Measurements from ENCODE around the gene HYAL1. TPM values are rescaled to one million over a fixed set of nuclear protein-coding genes. Genes with fewer than 3 reads are reported as not detected.

HYAL1 gene
- polyA plus RNA-seq, 3 donors, result 6.3 to 7.1 (median 7.0) TPM

- DNase-seq (ENCODE audit: low read depth in 3 of 3, low spot score in 2 of 3), result no peak
These were observed 33.2 kb upstream of the HYAL1 start for GRCh38 chr3:50336452-50337174.

DNA sequence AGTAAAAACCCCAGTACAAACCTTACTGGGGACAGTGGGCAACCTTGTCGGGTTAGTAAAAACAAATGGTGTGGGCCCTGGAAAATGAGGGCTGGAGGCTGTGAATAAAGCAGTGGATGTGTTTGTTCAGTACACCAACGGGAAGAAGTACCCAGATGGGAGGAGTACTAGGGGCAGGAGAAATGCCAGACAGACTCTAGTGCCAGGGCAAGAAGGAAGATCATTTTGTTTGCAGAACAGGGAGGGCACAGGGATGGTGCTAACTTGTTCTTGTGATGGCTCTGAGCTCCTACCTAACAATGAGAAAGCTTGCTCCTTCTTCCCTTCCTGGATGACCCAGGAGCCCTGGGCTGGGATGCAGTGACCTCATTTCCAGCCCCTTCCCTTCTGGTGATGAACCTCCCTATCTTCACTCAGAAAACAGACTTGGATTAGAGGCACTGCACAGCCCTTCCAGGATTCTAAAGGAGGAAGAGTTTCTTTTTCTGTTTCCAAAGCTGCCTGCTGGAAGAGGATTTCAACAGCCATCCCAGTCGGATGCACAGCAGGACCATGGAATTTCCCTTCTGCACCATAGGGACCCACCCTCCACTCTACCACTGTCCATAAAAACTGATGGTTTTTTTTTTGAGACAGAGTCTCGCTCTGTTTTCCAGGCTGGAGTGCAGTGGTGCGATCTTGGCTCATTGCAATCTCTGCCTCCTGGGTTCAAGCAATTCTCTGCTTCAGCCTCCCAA, 31.1 kb upstream of the HYAL1 start:
- DNase-seq (ENCODE audit: low read depth in 3 of 3, low spot score in 2 of 3), result no peak

DNA sequence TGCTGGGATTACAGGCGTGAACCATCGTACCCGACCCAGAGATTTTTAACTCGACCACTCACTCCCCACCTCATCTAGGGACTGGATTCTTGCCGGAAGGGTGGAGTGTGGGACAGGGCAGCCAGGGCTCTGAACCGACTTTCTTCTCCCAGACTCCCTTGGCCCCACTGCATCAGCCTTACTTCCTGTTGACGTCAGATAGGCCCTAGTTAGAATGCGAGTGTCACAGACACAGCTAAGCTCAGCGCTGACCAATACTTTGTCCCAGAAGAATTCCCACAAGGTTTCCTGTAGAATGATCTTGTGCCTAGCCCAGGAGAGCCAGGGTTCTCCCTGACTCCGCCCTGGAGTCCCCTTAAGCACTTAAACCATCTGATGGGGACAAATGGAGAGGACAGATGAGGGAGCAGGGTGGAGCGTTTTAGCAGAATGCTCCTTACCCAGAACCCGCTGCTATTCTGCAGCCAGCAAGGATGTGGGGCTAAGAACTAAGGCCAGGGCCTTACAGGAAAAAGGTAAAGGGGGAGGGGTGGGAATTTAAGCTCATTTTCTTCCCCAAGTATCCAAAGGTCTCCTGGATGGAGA, 30.5 kb upstream of the HYAL1 start:
- no peak for DNase-seq (ENCODE audit: low read depth in 3 of 3, low spot score in 2 of 3)

DNA sequence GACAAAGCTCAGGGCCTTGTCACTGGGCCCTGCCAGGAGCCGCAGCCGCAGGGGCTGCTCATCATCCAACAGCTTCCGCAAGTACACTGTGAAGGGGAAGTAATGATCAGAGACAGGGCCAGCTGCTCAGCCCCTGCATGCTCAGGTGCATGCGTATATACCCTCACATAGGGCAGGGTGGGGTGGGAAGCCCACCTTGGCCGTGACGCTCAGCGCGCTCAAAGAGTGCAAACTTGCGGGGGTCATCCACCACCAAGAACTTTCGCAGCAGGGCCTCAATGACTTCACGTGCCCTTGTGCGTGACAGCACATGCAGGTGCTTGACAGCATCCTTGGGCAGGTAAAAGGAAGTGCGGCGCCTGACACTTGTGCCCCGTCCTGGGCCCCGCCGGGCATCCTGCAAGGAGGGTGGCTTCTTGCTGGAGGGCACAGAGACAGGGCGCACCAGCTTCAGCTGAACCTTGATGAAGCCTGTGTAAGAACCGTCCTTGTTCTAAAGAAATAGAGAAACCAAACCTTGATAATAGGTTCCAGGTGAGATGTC, 28.1 kb upstream of the HYAL1 start:
- no peak for DNase-seq (ENCODE audit: low read depth in 3 of 3, low spot score in 2 of 3)

DNA sequence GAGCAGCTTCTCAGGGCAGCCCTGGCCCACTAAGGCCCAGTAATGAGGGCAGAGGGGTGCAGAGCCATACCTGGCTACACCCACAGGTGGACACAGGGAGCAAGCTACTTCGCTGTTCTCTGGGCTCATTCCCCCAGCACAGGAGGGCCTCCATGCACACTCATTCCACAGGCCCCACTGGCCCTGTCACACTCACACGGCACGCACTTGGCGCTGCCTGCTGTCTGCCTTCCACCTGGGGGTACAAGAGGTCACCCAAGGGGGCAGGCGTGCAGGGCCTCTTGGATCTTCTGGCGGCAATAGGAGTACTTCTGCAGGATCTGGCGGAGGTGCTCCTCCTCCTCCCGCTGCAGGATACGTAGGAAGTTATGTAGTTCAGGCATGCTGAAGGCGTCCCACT, 27.0 kb upstream of the HYAL1 start:
- DNase-seq (ENCODE audit: low read depth in 3 of 3, low spot score in 2 of 3), result no peak

DNA sequence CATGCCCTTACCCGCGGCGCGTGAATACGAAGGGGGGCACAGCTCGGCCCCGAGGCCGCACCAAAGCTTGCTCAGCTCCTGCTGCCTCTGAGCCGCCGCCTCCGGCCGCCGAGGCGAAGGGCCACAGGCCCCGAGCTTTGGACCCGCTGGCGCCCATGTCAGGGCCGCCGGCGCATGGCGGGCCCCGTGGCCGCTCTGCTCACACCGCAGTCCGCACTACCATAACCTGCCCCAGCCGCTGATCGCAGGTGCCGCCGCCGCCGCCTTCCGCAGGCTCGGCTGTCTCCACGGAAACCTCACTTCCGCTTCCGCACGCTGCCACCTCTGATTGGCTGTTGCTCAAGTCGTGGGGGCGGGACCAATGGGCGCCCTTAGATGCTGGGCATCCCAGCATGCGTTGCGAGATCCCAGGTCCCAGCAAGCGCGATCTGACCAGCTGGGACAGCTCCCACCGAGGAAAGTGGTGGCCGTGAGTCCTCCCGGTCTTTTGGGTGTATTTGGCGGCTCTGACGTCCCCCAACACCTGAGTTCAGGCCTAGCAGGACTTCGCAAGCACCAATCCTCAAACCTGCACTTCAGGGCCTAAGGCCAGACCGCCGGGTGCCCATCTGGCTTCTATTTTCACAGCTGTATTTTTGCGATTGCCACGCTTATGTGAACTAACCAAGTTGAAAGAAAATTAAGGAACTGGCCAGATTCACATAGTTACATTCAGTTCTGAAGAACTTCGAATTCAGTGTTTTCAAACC, 24.7 kb upstream of the HYAL1 start, which contains the start of gene TUSC2:
TSS of gene TUSC2 (minus strand) at position 281 of the 749 bp plus-strand sequence. CDS start at position 157, 124 bp downstream.
- DNase-seq (ENCODE audit: low read depth in 3 of 3, low spot score in 2 of 3), result peak in 2 of 3 donors; percentile 93 to 97

DNA sequence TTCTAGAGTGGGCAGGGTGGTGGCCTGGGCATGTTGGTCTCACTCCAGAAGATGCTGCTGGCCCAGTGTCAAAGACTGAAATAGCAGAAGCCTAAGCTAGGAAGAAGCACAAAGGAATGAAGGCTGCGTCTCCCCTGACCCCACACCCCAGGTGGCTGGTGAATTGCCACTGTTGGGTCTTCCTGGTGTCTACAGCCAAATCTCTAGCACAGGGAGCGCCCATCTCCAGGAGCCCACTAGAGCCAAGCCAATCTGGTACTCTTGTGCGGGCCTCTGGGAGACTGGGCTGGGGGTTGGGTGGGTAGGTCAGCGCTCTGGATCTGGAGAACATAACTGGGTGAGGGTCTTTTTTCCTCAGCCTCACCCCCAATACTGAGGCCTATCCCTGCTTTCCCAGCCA, 23.8 kb upstream of the HYAL1 start:
- DNase-seq (ENCODE audit: low read depth in 3 of 3, low spot score in 2 of 3), result no peak

DNA sequence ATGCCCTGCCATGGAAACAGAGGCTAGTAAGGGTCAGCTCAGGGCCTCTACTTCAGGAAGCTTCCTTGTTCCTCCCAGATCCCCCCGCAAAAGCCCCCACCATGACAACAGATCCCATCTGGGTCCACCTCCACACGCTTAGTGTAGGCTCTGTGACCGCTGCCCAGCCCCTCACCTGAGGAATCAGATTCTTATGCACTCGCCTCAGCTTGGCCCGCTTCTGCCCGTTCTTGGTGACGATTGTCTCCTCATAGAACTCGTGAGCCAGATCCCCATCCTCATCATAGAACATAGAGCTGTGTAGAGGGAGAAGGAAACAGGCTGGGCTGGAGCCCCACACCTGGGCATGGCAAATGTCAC, 22.8 kb upstream of the HYAL1 start:
- no peak for DNase-seq (ENCODE audit: low read depth in 3 of 3, low spot score in 2 of 3)

GRCh38 chr3:50325497-50326181, 22.3 kb upstream of the HYAL1 start:
- DNase-seq (ENCODE audit: low read depth in 3 of 3, low spot score in 2 of 3), result no peak

- DNase-seq (ENCODE audit: low read depth in 3 of 3, low spot score in 2 of 3), result no peak
These were observed 21.7 kb upstream of the HYAL1 start for GRCh38 chr3:50325113-50325480.

- no peak for DNase-seq (ENCODE audit: low read depth in 3 of 3, low spot score in 2 of 3)
These were observed 21.2 kb upstream of the HYAL1 start for GRCh38 chr3:50324351-50325112.

- DNase-seq (ENCODE audit: low read depth in 3 of 3, low spot score in 2 of 3), result no peak
These were observed 20.3 kb upstream of the HYAL1 start for GRCh38 chr3:50323614-50324199.

DNA sequence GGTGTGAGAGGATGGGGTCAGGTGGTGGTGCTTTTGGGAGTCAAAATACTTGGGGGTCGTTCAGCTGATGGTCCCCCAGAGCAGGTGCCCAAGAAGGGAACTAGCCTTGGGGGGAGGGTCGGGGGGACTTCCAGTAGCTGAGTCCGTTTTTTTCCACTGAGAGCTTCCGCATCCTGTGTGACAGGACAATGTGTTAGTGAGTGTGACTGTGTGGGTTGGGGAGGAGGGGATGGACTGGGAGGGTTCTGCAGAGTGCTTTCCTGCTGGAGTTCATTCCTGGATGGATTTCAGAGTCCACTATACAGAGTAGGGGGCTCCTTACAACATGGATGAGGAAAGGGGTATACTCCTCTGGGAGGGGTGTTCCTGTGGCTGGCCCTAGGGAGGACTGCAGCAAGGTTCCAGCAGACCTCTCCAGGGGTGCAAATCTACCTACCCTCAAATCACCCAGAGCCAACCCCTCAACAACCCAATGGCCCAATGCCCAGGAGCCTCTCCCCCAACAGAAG, 19.8 kb upstream of the HYAL1 start:
- no peak for DNase-seq (ENCODE audit: low read depth in 3 of 3, low spot score in 2 of 3)

GRCh38 chr3:50322386-50323091, 19.2 kb upstream of the HYAL1 start, which contains the start of gene HYAL2:
Gene HYAL2, minus strand, starts transcription at chr3:50322745. Its CDS starts 2,256 bp downstream, at chr3:50320489.
- no peak for DNase-seq (ENCODE audit: low read depth in 3 of 3, low spot score in 2 of 3)

DNA sequence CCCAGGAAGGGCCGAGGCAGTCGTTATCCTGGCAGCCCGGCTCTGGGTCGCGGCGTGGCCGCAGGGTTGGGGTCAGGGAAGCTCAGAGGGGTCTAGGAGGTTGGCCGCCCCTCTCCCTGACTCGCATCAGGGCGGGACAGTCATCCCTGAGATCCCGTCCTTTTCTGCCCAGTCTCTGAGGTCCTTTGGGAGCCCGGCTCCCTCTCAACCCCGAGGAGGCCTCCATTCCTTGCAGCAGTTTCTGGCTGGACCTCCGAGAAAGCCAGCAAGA, 18.7 kb upstream of the HYAL1 start:
- DNase-seq (ENCODE audit: low read depth in 3 of 3, low spot score in 2 of 3), result no peak

DNA sequence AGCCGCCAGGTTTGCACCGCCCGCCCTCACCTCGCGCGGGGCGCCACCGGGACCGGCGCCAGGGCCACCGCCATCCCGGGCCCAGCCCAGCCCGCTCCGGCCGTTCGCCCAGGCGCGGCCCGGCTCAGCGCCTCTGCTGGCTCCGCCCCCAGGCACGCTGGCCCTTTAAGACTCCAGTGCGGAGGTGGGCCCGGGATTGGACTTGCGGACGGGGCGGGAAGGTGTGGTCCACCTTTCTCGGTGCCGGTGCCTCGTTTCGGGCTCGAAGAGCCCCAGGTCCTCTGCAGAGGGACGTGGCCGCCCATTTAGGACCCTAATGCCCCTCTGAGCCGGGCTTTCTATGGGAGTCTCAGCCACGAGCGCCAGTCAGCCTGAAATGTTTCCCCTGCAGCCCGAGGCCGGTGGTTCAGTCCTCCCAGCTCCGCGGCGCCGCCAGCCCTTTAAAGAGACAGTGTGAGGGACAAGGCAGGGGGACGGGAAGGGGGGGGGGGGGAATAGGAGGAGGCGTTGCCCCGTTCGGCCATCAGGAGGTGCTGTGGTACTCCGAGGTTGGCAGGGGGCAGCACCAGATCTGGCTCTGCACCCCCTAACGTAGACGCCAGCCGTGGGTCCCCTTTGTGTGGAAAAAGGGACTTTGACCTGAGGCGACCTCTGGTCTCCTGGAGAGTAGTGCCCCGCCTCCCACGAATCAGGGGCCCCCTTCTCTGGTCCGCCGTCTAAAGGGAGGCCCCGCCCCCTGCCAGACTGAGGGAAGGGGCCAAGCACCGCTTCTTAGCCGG, 18.2 kb upstream of the HYAL1 start:
- peak in 1 of 3 donors; percentile 87 for DNase-seq (ENCODE audit: low read depth in 3 of 3, low spot score in 2 of 3)

GRCh38 chr3:50320853-50321335, 17.5 kb upstream of the HYAL1 start:
- DNase-seq (ENCODE audit: low read depth in 3 of 3, low spot score in 2 of 3), result peak in 1 of 3 donors; percentile 68
